HL-60 (cell line): ENCODE results near the gene UBASH3A.

Experiments
- DNase-seq, 2 experiments: peaks; one replicate each; pipeline ENCODE4 v3.0.0-alpha.2; 2010 to 2020; ENCODE audit warnings: low read depth in 1 of 2, low spot score in 1 of 2
- H3K27ac ChIP-seq: fragments of 250-450 bp; sonication (Bioruptor Pico); replicated peaks from 2 replicates; pipeline ENCODE4 v1.5.1; 2020; ENCODE audit warnings: mild to moderate bottlenecking, moderate library complexity
- H3K27me3 ChIP-seq: fragments of 250-450 bp; sonication (Bioruptor Pico); 2 replicates; pipeline ENCODE4 v1.5.1; 2021; ENCODE audit warnings: mild to moderate bottlenecking, moderate library complexity; ENCODE audit not compliant: insufficient read depth, poor library complexity, severe bottlenecking
- H3K4me3 ChIP-seq: replicated peaks from 2 replicates; pipeline ENCODE4 v1.5.1; 2011; ENCODE audit warnings: mild to moderate bottlenecking, control low read depth, low read length; ENCODE audit not compliant: insufficient read depth
- CTCF ChIP-seq: IDR thresholded peaks from one replicate; pipeline ENCODE4 v1.5.1; 2011; ENCODE audit warnings: low read length, control low read depth, inconsistent platforms; ENCODE audit not compliant: insufficient read depth
- GABPA ChIP-seq: IDR thresholded peaks from 2 replicates; pipeline ENCODE4 v1.6.1; 2012; ENCODE audit warnings: low read depth
- POLR2AphosphoS5 ChIP-seq: IDR thresholded peaks from 2 replicates; pipeline ENCODE4 v1.6.1; 2012; ENCODE audit warnings: low read depth
- REST ChIP-seq: IDR thresholded peaks from 2 replicates; pipeline ENCODE4 v1.6.1; 2012; ENCODE audit warnings: low read depth; ENCODE audit not compliant: insufficient replicate concordance
- SPI1 ChIP-seq: IDR thresholded peaks from 2 replicates; pipeline ENCODE4 v1.6.1; 2012; ENCODE audit warnings: low read depth, mild to moderate bottlenecking, borderline replicate concordance

UBASH3A gene

DNA sequence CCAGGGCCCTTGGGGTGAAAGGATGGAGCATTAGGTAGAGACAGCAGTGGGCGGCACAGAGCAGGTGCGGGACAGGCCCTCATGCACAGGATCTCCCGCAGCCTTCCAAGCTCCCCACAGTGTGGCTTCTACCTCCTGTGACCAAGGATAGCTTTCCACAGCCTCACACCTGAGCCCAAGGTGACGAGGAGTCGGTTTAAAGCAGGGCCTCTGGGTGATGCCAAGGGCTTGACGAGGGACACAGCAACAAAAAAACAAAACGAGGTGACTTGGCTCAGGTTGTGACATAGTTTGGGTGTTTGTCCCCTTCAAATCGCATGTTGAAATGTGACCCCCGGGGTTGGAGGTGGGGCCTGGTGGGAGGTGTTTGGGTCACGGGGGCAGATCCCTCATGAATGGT, 77.0 kb downstream of the UBASH3A start:
- Histone ChIP-seq H3K4me3 (no peak overlapping the region), H3K27me3 (no peaks in the 10 kb centered on the region), H3K27ac (no peak overlapping the region)
- no peak for DNase-seq
- no peak for TF ChIP-seq POLR2AphosphoS5
- TF ChIP-seq REST = no peak
- TF ChIP-seq CTCF = no peak
- no peak for TF ChIP-seq SPI1
- TF ChIP-seq GABPA = no peak

- TF ChIP-seq SPI1 = no peak
- no peak for TF ChIP-seq REST
- no peak for TF ChIP-seq CTCF
- no peak for TF ChIP-seq GABPA
- no peak for TF ChIP-seq POLR2AphosphoS5
- DNase-seq = no peak
Observed at GRCh38 chr21:42481169-42481568, 77.5 kb downstream of the UBASH3A start.

GRCh38 chr21:42484966-42485365, 81.3 kb downstream of the UBASH3A start:
- Histone ChIP-seq H3K27ac (no peak overlapping the region), H3K4me3 (no peak overlapping the region), H3K27me3 (peaks cover 3% of the 10 kb centered on the region)
- TF ChIP-seq POLR2AphosphoS5 (no peak), CTCF (no peak), GABPA (no peak), REST (no peak)
- DNase-seq = no peak

More at GRCh38 chr21:42481169-42481568, 77.5 kb downstream of the UBASH3A start:
- Histone ChIP-seq H3K4me3 (no peak overlapping the region), H3K27me3 (no peaks in the 10 kb centered on the region), H3K27ac (no peak overlapping the region)
